ENCODE measurements around the gene MOB1A. TPM values are rescaled to one million over a fixed set of nuclear protein-coding genes. Genes with fewer than 3 reads are reported as not detected.

Gene MOB1A
- total and polyA plus RNA-seq, 2 of the 13 experiments (the other 11 are each of a cell fraction or from before 2014, with no cell fraction given), result 48.2 to 139 TPM

- peak; percentile 76 for TF ChIP-seq ZNF710 (CRISPR knock-in tag; IDR thresholded peaks at IDR 0.05; ENCODE audit: borderline replicate concordance)
- no peak for TF ChIP-seq ZNF329 (CRISPR knock-in tag; IDR thresholded peaks at IDR 0.05; ENCODE audit: low read depth)
- TF ChIP-seq ZNF33B (CRISPR knock-in tag; IDR thresholded peaks at IDR 0.05), result peak; percentile 89
- TF ChIP-seq JUN (CRISPR knock-in tag; IDR thresholded peaks at IDR 0.05), result peak; percentile 80; the same call in 1 of the 2 replicates
- TF ChIP-seq CENPBD1 (CRISPR knock-in tag; IDR thresholded peaks at IDR 0.05; ENCODE audit: borderline replicate concordance, low read depth), result peak; percentile 74; the same call in 1 of the 2 replicates
- peak; percentile 98; the same call in 1 of the 2 replicates for TF ChIP-seq HOXA9 (CRISPR knock-in tag; IDR thresholded peaks at IDR 0.05; ENCODE audit: borderline replicate concordance)
- peak; percentile 80; the same call in 1 of the 2 replicates for TF ChIP-seq NR1H2 (CRISPR knock-in tag; IDR thresholded peaks at IDR 0.05; ENCODE audit: borderline replicate concordance, low read depth)
- no peak for TF ChIP-seq SMARCC2 (IDR thresholded peaks at IDR 0.05)
- no peak for TF ChIP-seq ZNF292 (CRISPR knock-in tag; IDR thresholded peaks at IDR 0.05; ENCODE audit: borderline replicate concordance, low read depth)
- TF ChIP-seq ZNF646 (CRISPR knock-in tag; IDR thresholded peaks at IDR 0.05), result 0 out of 2 replicates have a peak, but pooled peaks have one; percentile 20
- TF ChIP-seq ZNF557 (CRISPR knock-in tag; IDR thresholded peaks at IDR 0.05), result 0 out of 2 replicates have a peak, but pooled peaks have one; percentile 23
- TF ChIP-seq ZNF101 (CRISPR knock-in tag; IDR thresholded peaks at IDR 0.05; ENCODE audit: borderline replicate concordance, low read depth), result peak; percentile 61; the same call in 1 of the 2 replicates
- peak; percentile 58 for TF ChIP-seq BORCS8-MEF2B (CRISPR knock-in tag; IDR thresholded peaks at IDR 0.05)
- 0 out of 2 replicates have a peak, but pooled peaks have one; percentile 83 for TF ChIP-seq ZNF570 (CRISPR knock-in tag; IDR thresholded peaks at IDR 0.05; ENCODE audit: borderline replicate concordance)
- peak; percentile 95 for TF ChIP-seq TFDP2 (CRISPR knock-in tag; IDR thresholded peaks at IDR 0.05)
- peak; percentile 88; the same call in 1 of the 2 replicates for TF ChIP-seq ZBTB3 (CRISPR knock-in tag; IDR thresholded peaks at IDR 0.05; ENCODE audit: borderline replicate concordance, low read depth)
These were observed 20.0 kb upstream of the MOB1A start, which contains the start of gene MTHFD2 (continued) for GRCh38 chr2:74198461-74199274.
